B cell (primary cell): ENCODE data around the gene HNRNPAB. TPM values are rescaled to one million over a fixed set of nuclear protein-coding genes. Genes with fewer than 3 reads are reported as not detected.
"Not testable (repeated sequence)": the region's sequence is repeated elsewhere in the genome, so short reads cannot be mapped to it uniquely, and the experiment has no call there.

Experiments used
- ATAC-seq: fragments of 200-7000 bp; cut with Tn5 transposase; one replicate; pipeline ENCODE4 v1.10.0; 2021; ENCODE audit warnings: low read depth, mild to moderate bottlenecking, moderate number of reproducible peaks, moderate library complexity
- CTCF ChIA-PET: fragments of 350-600 bp; sonication (Branson Sonifier 250); formaldehyde crosslinking; loops from one replicate; lab custom pipeline; 2021; ENCODE audit warnings: antibody characterized with exemption, inconsistent platforms; lab: Charles Lee
- POLR2A ChIA-PET: fragments of 350-600 bp; sonication (Branson Sonifier 250); formaldehyde crosslinking; loops from one replicate; lab custom pipeline; 2021; ENCODE audit warnings: antibody characterized with exemption; lab: Charles Lee
- DNase-seq: peaks from one replicate; pipeline ENCODE4 v3.0.0; 2013
- H2AFZ ChIP-seq: 2 replicates; pipeline ENCODE4 v1.6.1; 2012; ENCODE audit warnings: mild to moderate bottlenecking, low read depth, low read length; ENCODE audit not compliant: insufficient read depth, poor library complexity, severe bottlenecking
- H3K27ac ChIP-seq, 2 donors: 1 replicate in 1 of 2; 2 replicates in 1 of 2; pipeline ENCODE4 v1.5.1; 2012 to 2013; ENCODE audit warnings: low read length in 2 of 2, mild to moderate bottlenecking in 2 of 2, moderate library complexity in 1 of 2
- H3K27me3 ChIP-seq, 4 experiments: fragments of 200-600 bp in 1 of 4; sonication (generic) in 1 of 4; replicated peaks in 1 of 4; 1 replicate in 2 of 4; 2 replicates in 2 of 4; pipeline versions ENCODE4 v1.6.1 to v1.7.0; 2013 to 2016; ENCODE audit warnings: low read length in 3 of 4, mild to moderate bottlenecking in 2 of 4, mixed read lengths in 1 of 4, moderate library complexity in 1 of 4; ENCODE audit not compliant: insufficient read depth in 4 of 4, control insufficient read depth in 3 of 4; ENCODE audit errors: control extremely low read depth in 1 of 4
- H3K36me3 ChIP-seq, 2 experiments: replicated peaks in 1 of 2; 1 replicate in 1 of 2; 2 replicates in 1 of 2; pipeline versions ENCODE4 v1.6.1 to v1.7.1; 2013; ENCODE audit warnings: low read length in 1 of 2; ENCODE audit not compliant: insufficient read depth in 2 of 2, control insufficient read depth in 1 of 2; ENCODE audit errors: control extremely low read depth in 1 of 2, extremely low read depth in 1 of 2
- H3K4me1 ChIP-seq, 2 donors: fragments of 200-600 bp in 1 of 2; sonication (generic) in 1 of 2; 1 replicate in 1 of 2; 2 replicates in 1 of 2; pipeline versions ENCODE4 v1.5.1 to v1.6.1; 2013 to 2017; ENCODE audit warnings: low read length in 2 of 2; ENCODE audit not compliant: control insufficient read depth in 2 of 2, insufficient read depth in 2 of 2
- H3K4me2 ChIP-seq: replicated peaks from 2 replicates; pipeline ENCODE3; 2012; ENCODE audit warnings: mild to moderate bottlenecking, low read depth, low read length; ENCODE audit not compliant: poor library complexity, severe bottlenecking
- H3K4me3 ChIP-seq, 5 experiments: fragments of 200-600 bp in 1 of 5; sonication (generic) in 1 of 5; 1 replicate in 3 of 5; 2 replicates in 2 of 5; pipeline versions ENCODE4 v1.5.1 to v1.7.0; 2011 to 2016; ENCODE audit warnings: low read length in 4 of 5, mild to moderate bottlenecking in 4 of 5, low read depth in 2 of 5, control low read depth in 1 of 5, moderate library complexity in 1 of 5; ENCODE audit not compliant: insufficient read depth in 1 of 5; ENCODE audit errors: control extremely low read depth in 1 of 5, extremely low read depth in 1 of 5
- H3K79me2 ChIP-seq: fragments of 200-600 bp; sonication (generic); one replicate; pipeline ENCODE4 v1.6.0; 2016; ENCODE audit warnings: low read length; ENCODE audit not compliant: control insufficient read depth, insufficient read depth
- H3K9ac ChIP-seq: fragments of 200-600 bp; sonication (generic); 2 replicates; pipeline ENCODE4 v1.6.1; 2017; ENCODE audit warnings: mild to moderate bottlenecking, low read length, moderate library complexity
- H3K9me3 ChIP-seq, 3 donors: one replicate each; pipeline versions ENCODE4 v1.6.1 to v1.7.1; 2013; ENCODE audit warnings: low read length in 2 of 3; ENCODE audit not compliant: control insufficient read depth in 2 of 3, insufficient read depth in 1 of 3; ENCODE audit errors: control extremely low read depth in 1 of 3
- H4K20me1 ChIP-seq: 2 replicates; pipeline ENCODE4 v1.6.0; 2012; ENCODE audit warnings: mild to moderate bottlenecking, low read length; ENCODE audit not compliant: insufficient read depth, control insufficient read depth, poor library complexity, severe bottlenecking
- H3K27ac Mint-ChIP-seq: one replicate; pipeline ENCODE4 v1.8.0; 2021; ENCODE audit warnings: mixed read lengths
- H3K27me3 Mint-ChIP-seq: one replicate; pipeline ENCODE4 v1.8.0; 2021; ENCODE audit warnings: mixed read lengths
- H3K4me1 Mint-ChIP-seq: one replicate; pipeline ENCODE4 v1.8.0; 2021; ENCODE audit warnings: mixed read lengths
- H3K4me3 Mint-ChIP-seq: one replicate; pipeline ENCODE4 v1.8.0; 2021; ENCODE audit warnings: mixed read lengths
- H3K9me3 Mint-ChIP-seq: one replicate; pipeline ENCODE4 v1.8.0; 2022; ENCODE audit warnings: mixed read lengths; ENCODE audit not compliant: insufficient read depth
- EZH2 ChIP-seq: IDR thresholded peaks from 2 replicates; pipeline ENCODE4 v1.6.1; 2012; ENCODE audit warnings: borderline replicate concordance, low read depth, mild to moderate bottlenecking, moderate library complexity, low read length; ENCODE audit not compliant: insufficient read depth, poor library complexity, severe bottlenecking
- WGBS: methylation state at CpG from one replicate; pipeline ENCODE4 v1.1.5; 2013; ENCODE audit warnings: missing lambda C conversion rate; ENCODE audit not compliant: insufficient coverage; 5-methylcytosine and 5-hydroxymethylcytosine counted together
- intact Hi-C: fragments of 100-400 bp; cut with micrococcal nuclease; formaldehyde crosslinking; loops from one replicate; pipeline ENCODE4 v1.10.0; 2022
- polyA plus RNA-seq: library from polyadenylated mRNA; depleted of rRNA; stranded (reverse); fragments of >200 nt; gene quantifications from 2 replicates; pipeline ENCODE4 v1.2.3, GENCODE V29; 2012
- total RNA-seq, 2 donors: library from RNA; stranded (reverse); fragments of 120-200 nt in 1 of 2; gene quantifications; 1 replicate in 1 of 2; 2 replicates in 1 of 2; pipeline versions ENCODE4 v1.2.3 to v1.2.4, GENCODE V29; 2013 to 2022
- TF ChIP-seq, protein P1 (sequence below): fragments of 200-600 bp; IDR thresholded peaks from one replicate; pipeline ENCODE4 v1.8.0; 2022; ENCODE audit warnings: antibody characterized with exemption, mild to moderate bottlenecking

Gene HNRNPAB
- total and polyA plus RNA-seq, 2 donors (not counting 1 experiment from before 2014, with no cell fraction given) = 25.1 to 75.1 TPM

DNA sequence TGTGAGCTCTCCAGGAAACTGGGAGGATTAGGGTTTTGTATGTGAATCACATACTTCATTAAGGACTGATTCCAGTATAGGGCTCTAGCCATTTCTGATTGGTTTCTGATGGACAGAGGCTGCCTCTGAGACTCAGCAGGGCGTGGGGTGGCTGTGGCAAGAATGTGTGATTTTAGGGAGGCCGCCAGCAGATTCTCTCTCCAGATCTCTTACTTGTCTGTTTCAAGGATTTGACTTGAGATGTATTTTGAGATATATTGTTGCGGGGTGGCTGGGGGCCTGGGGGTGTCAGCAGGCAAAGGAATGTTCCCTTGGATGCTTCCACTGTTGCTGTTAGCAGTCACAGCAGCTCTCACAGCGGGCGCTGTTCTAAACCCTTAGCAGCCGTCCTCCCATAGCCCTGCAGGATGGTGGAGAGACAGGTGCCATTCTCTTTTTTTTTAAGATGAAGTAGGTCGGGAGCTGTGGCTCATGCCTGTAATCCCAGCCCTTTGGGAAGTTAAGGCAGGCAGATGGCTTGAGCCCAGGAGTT is 8.0 kb upstream of the HNRNPAB start:
- POLR2A ChIA-PET = no interaction called here
- 100% methylated on average over 7 of the region's 7 CpGs for WGBS

GRCh38 chr5:178196986-178197385 is 7.3 kb upstream of the HNRNPAB start:
- Mint-ChIP-seq H3K27ac (no peak overlapping the region), H3K4me3 (no peak overlapping the region), H3K27me3 (peaks cover 18% of the 10 kb centered on the region), H3K4me1 (no peaks in the 10 kb centered on the region), H3K9me3 (no peaks in the 10 kb centered on the region)
- H3K9ac ChIP-seq = no peak overlapping the region
- DNase-seq = no peak
- no peak overlapping the region for H2AFZ ChIP-seq
- H3K9me3 ChIP-seq = no peaks in the 10 kb centered on the region
- POLR2A ChIA-PET = interaction anchor here (0.6 kb wide), 1 partner anchor 20 kb away, joined by 6 read pairs; no protein-coding TSS in a partner anchor
- no peaks in the 10 kb centered on the region for H4K20me1 ChIP-seq
- H3K27ac ChIP-seq = no peak overlapping the region
- H3K36me3 ChIP-seq = no peaks in the 10 kb centered on the region
- WGBS = 89% methylated on average over 6 of the region's 8 CpGs
- no peak for ATAC-seq
- H3K4me3 ChIP-seq = no peak overlapping the region
- H3K79me2 ChIP-seq = no peaks in the 10 kb centered on the region
- H3K27me3 ChIP-seq = peaks cover 0 to 18% (median 5%) of the 10 kb centered on the region in 4 experiments
- H3K4me2 ChIP-seq = no peak overlapping the region
- H3K4me1 ChIP-seq = no peaks in the 10 kb centered on the region
- CTCF ChIA-PET = no interaction called here
- TF ChIP-seq, protein P1, sequence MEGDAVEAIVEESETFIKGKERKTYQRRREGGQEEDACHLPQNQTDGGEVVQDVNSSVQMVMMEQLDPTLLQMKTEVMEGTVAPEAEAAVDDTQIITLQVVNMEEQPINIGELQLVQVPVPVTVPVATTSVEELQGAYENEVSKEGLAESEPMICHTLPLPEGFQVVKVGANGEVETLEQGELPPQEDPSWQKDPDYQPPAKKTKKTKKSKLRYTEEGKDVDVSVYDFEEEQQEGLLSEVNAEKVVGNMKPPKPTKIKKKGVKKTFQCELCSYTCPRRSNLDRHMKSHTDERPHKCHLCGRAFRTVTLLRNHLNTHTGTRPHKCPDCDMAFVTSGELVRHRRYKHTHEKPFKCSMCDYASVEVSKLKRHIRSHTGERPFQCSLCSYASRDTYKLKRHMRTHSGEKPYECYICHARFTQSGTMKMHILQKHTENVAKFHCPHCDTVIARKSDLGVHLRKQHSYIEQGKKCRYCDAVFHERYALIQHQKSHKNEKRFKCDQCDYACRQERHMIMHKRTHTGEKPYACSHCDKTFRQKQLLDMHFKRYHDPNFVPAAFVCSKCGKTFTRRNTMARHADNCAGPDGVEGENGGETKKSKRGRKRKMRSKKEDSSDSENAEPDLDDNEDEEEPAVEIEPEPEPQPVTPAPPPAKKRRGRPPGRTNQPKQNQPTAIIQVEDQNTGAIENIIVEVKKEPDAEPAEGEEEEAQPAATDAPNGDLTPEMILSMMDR = no peak
- intact Hi-C loops = no loop called here

More for the DNA sequence above, 8.0 kb upstream of the HNRNPAB start:
- Histone ChIP-seq H3K9ac (no peak overlapping the region), H3K36me3 (no peaks in the 10 kb centered on the region), H3K27me3 (peaks cover 0 to 18% (median 5%) of the 10 kb centered on the region in 4 experiments), H3K79me2 (no peaks in the 10 kb centered on the region), H3K4me3 (no peak overlapping the region), H2AFZ (no peak overlapping the region), H3K27ac (no peak overlapping the region), H4K20me1 (no peaks in the 10 kb centered on the region), H3K4me1 (no peaks in the 10 kb centered on the region), H3K4me2 (no peak overlapping the region), H3K9me3 (no peaks in the 10 kb centered on the region)
- Mint-ChIP-seq H3K4me1 (no peaks in the 10 kb centered on the region), H3K9me3 (no peaks in the 10 kb centered on the region), H3K27me3 (peaks cover 21% of the 10 kb centered on the region), H3K27ac (no peak overlapping the region), H3K4me3 (no peak overlapping the region)
- TF ChIP-seq EZH2 = no peak
- TF ChIP-seq, protein P1 = no peak
- CTCF ChIA-PET = no interaction called here
- no peak for ATAC-seq
- intact Hi-C loops = no loop called here
- DNase-seq = no peak

DNA sequence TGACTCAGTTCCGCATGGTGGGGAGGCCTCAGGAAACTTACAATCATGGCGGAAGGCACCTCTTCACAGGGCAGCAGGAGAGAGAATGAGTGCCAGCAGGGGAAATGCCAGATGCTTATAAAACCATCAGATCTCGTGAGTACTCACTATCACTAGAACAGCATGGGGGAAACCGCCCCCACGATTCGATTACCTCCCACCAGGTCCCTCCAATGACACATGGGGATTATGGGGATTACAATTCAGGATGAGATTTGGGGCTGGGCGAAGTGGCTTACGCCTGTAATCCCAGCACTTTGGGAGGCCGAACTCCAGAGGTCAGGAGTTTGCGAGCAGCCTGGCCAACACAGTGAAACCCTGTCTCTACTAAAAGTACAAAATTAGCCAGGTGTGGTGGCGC is 6.2 kb upstream of the HNRNPAB start:
- ATAC-seq, H3K36me3 ChIP-seq, POLR2A ChIA-PET, H3K9me3 Mint-ChIP-seq, H3K4me1 Mint-ChIP-seq, H3K9me3 ChIP-seq, H2AFZ ChIP-seq, H3K27ac ChIP-seq, H3K79me2 ChIP-seq, intact Hi-C loops, H3K4me1 ChIP-seq, H3K4me2 ChIP-seq, H4K20me1 ChIP-seq, H3K9ac ChIP-seq, DNase-seq, H3K4me3 ChIP-seq, H3K27ac Mint-ChIP-seq, CTCF ChIA-PET, H3K4me3 Mint-ChIP-seq: not testable (repeated sequence)
- 93% methylated on average over 6 of the region's 11 CpGs for WGBS
- peaks cover 0 to 17% (median 5%) of the 10 kb centered on the region in 4 experiments for H3K27me3 ChIP-seq
- H3K27me3 Mint-ChIP-seq = peaks cover 10% of the 10 kb centered on the region
